Right ventricle myocardium superior (tissue), 1 donor: Measurements from ENCODE around the gene TNIP1. TPM values are rescaled to one million over a fixed set of nuclear protein-coding genes. Genes with fewer than 3 reads are reported as not detected.

ENCODE experiments used
- ATAC-seq: fragments of 200-7000 bp; cut with Tn5 transposase; one replicate; pipeline ENCODE4 v1.9.1; 2020; ENCODE audit warnings: mild to moderate bottlenecking; ENCODE audit not compliant: poor library complexity
- DNase-seq: peaks from one replicate; pipeline ENCODE4 v3.0.0-alpha.2; 2020
- intact Hi-C: fragments of 100-400 bp; cut with DNase I; formaldehyde crosslinking; loops from one replicate; pipeline ENCODE4 v1.11.2; 2022
- total RNA-seq: library from RNA; stranded (reverse); fragmentation: NEBNext Ultra II Directional; extraction: Animal tissue kit (Norgen Biotek cat#: 25700); gene quantifications from one replicate; pipeline ENCODE4 v1.2.1, GENCODE V29; 2021
- donor health status: DM: no; HTN: yes; CAD: no; lungs with severe emphysema.

The TNIP1 gene
- total RNA-seq, 1 donor from 2014 or later = 126 TPM

- intact Hi-C loops = loop anchor here (5.0 to 10.0 kb wide), 2 partner anchors 46 to 243 kb away; no protein-coding TSS in a partner anchor
- no peak for DNase-seq
- ATAC-seq = no peak
Observed at GRCh38 chr5:151001436-151001835, 79.4 kb downstream of the TNIP1 start.

DNA sequence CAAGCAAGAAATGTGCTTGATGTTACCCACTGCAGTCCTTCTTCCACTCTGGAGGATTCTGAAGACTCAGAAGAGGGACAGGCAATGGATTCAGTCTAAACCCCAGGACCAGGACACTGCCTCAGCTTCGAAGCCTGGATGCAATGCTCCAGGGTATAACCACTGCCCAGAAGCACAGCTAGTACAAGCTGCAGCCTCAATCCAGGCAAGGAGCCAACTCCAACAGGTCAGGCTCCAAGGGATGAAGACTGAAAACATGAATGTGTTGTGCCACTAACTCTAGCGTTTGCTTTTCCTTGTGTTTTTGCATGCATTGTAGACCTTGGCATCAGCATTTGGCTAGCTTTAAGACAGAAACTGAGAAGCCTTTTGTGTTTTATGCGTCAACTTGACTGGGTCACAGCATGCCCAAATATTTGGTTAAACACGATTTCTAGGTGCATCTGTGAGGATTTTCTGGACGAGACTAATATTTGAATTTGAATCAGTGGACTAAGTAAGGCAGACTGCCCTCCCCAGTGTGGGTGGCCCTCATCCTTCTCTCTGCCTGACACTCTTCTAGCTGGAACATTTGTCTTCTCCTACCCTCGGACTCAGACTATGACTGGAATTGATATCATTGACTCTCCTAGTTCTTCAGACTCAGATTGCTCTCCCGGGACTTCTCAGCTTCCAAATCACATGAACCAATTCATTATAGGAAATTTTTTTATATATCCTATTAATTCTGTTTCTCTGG lies 81.0 kb downstream of the TNIP1 start:
- peak; percentile 84 for ATAC-seq
- DNase-seq = peak; percentile 76
- intact Hi-C loops = loop anchor here (5.0 to 10.0 kb wide), 2 partner anchors 47 to 245 kb away; no protein-coding TSS in a partner anchor

- DNase-seq (no peak), ATAC-seq (no peak)
- intact Hi-C loops = no loop called here
Observed at GRCh38 chr5:150993826-150994412, 86.9 kb downstream of the TNIP1 start.

- ATAC-seq (peak; percentile 55), DNase-seq (no peak)
- intact Hi-C loops = no loop called here
Observed at GRCh38 chr5:150993422-150993821, 87.4 kb downstream of the TNIP1 start.

- intact Hi-C loops = no loop called here
- DNase-seq (no peak), ATAC-seq (no peak)
Observed at GRCh38 chr5:150992705-150993104, 88.1 kb downstream of the TNIP1 start.

DNA sequence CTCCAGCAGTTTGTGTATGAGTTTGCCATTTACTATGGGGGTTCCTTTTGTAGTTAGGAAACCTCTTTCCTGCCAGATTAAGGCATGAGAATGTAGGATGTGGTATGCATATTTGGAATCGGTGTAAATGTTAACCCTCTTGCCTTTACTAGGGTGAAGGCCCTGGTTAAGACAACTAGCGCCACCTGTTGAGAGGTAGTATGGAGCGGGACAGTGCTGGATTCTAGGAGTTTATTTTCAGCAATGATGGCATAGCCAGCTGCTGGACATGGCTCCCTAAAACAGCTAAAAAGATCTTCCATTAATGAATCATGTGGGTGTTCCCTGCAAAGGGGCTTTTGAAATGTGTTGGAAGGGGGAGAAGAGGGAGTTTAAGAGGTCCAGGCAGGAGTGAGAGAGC lies 91.1 kb downstream of the TNIP1 start:
- ATAC-seq (no peak), DNase-seq (no peak)
- intact Hi-C loops = no loop called here

DNA sequence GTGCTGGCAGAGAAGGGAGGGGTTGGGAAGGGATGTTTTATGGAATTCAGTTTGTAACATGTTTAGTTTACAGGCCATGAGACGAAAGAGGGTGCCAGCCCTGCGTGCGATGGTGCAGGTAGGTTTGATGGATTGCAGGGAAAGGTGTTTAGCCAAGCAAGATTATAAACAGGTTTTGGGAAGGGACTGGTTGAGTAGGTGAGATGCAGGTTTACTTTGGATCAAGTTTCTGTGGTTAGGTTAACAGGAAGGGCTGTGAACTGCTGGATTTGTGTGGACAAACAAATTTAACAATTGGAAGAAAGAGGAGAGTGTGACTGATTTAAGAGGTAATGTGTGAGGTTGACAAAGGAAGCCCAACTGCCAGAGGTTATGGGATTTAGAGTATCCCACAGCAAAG lies 93.1 kb downstream of the TNIP1 start:
- intact Hi-C loops = no loop called here
- no peak for ATAC-seq
- DNase-seq = no peak

Other genes with a start within 250 kb of the TNIP1 start
- not detected for gene IRGM, start 234.5 kb downstream of the TNIP1 start, total RNA-seq
- 0.54 TPM for gene ZNF300, start 176.1 kb downstream of the TNIP1 start, total RNA-seq
- 592 TPM for gene GPX3, start 60.4 kb downstream of the TNIP1 start, total RNA-seq
- 202 TPM for gene ANXA6, start 76.7 kb upstream of the TNIP1 start, total RNA-seq
- gene CCDC69, start 143.1 kb upstream of the TNIP1 start, total RNA-seq = 178 TPM
- gene GM2A, start 172.2 kb upstream of the TNIP1 start, total RNA-seq = 26.2 TPM
- gene SLC36A3, start 222.7 kb upstream of the TNIP1 start, total RNA-seq = not detected